ENCODE results near the gene HSPA13. TPM values are rescaled to one million over a fixed set of nuclear protein-coding genes. Genes with fewer than 3 reads are reported as not detected.

HSPA13 gene
- total RNA-seq, 1 experiment from 2014 or later, result 54.6 TPM

Other genes starting within 250 kb of the HSPA13 start
- not detected in 2 replicates for gene LIPI, start 172.2 kb downstream of the HSPA13 start, total RNA-seq (2014; rRNA removed)
- gene RBM11, start 167.0 kb downstream of the HSPA13 start, total RNA-seq (2014; rRNA removed), result not detected in 2 replicates
- gene SAMSN1, start 163.2 kb upstream of the HSPA13 start, total RNA-seq (2014; rRNA removed), result not detected in 2 replicates